HTERT RPE-1 (cell line): ENCODE measurements around the gene LRRC56.

Experiments used
- in situ Hi-C: fragments of 300-500 bp; cut with MboI; formaldehyde crosslinking; loops from 4 replicates; pipeline ENCODE4 v1.14.3; 2020; ENCODE audit warnings: low sequenced_read_pairs

Gene LRRC56

DNA sequence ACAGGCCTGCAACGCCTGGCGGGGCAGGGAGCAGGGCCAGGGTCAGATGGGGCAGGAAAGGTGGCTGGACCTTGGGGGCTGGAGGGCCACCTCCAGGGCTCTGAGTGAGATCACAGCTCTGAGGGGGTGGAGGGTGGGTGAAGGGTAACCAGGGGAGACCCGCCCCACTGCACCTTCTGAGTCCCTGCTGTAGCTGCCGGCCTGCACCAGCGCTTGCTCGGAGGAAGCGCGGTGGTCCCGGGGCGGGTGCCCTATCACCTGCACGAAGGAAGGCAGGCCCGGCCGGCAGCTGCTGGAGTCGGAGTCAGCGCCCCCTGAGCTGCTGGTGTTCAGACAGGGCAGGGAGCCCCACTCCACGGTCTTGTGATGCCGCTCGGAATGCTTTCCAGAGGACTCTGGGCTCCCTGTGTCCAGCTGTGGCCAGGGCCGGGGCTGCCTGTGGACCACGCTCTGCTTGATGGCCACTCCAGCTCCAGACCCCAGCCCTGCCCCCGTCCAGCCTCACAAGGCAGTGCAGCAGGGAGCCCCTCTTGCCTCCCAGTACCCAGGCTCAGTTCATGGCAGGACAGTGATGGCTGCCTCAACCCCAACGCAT, 19.4 kb downstream of the LRRC56 start:
- in situ Hi-C loops: no loop called here

DNA sequence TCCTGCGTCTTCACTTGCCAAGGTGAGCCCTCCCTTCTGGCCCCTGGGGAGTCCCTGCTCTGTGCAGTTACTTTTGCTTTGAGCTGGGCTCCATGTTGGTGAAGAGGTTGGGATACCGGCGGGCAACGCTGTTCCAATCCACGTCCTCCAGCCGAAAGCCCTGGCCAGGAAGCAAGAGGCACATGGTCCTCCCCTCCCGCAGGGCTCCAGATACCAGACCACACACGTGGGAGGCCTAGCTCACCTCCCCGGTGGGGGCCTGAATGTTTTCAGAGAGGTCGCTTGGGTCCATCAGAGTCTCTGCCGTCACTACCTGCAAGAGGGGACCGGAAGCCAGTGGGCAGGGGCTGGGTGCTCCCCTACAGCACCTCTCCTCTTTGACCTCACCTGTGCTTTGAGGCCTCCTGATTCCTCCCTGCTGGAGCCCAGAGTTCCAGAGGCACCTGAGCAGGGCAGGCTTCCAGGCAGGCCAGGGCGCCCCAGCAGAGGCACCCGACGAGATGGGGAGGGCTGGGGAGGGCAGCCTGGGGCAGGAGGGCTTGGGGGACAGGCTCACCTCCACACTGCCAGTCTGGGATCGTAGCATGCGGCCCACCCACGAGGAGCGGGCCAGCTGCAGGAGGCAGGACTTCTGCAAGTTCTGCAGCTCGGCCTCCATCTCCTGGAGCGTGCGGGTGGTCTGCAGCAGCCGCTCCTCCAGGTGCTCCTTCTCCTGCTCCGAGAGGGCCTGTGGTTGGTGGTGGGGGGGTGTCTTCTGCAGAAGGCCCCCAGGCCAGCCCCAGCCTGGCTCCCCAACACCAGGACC, 20.2 kb downstream of the LRRC56 start:
- in situ Hi-C loops: no loop called here

DNA sequence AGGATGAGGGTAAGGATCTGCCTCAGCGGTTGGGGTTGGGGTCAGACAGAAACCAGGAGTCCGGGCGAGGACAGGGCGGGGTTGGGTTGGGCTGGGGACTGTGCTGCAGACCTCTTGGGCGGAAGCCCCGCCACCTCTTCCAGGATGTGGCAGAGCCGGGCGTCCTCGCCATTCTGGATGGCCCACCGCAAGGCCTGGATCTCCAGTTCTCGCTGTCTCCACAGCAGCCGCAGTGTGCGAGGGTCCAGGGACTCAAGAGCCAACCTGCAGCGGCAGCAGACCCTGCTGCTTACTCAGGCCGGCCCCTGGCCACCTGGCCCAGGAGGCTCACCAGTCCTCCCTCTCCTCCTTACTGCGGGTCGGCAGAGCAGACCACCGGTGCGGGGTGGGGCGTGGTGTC, 21.2 kb downstream of the LRRC56 start:
- in situ Hi-C loops: no loop called here

DNA sequence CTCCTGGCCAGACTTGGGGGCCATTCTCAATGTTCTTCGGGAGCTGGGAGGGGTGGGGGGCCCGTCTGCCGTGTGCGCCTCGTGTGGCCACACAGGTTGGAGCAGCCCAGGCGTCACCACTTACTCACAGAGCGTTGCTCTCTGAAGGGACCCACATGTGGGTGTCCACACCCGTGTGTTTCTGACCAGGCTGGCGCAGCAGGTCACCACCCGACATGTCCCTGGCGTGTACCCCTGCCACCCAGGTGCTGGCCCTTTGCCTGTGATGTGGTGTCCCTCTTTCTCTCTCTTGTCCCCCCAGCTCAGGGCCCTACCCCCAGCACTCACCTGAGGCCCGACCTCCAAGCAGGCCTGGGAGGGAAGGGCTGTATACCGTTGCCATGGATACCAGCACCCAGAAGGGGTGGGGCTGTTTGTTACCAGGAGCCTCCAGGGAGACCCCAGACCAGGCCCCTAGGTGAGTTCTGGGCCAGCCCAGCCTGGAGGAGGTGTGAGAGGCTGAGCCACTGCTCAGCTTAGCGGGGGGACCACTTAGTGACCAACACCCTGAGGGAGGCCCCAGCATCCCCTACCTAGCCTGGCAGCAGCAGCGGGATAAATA, 21.8 kb downstream of the LRRC56 start:
- in situ Hi-C loops: no loop called here

DNA sequence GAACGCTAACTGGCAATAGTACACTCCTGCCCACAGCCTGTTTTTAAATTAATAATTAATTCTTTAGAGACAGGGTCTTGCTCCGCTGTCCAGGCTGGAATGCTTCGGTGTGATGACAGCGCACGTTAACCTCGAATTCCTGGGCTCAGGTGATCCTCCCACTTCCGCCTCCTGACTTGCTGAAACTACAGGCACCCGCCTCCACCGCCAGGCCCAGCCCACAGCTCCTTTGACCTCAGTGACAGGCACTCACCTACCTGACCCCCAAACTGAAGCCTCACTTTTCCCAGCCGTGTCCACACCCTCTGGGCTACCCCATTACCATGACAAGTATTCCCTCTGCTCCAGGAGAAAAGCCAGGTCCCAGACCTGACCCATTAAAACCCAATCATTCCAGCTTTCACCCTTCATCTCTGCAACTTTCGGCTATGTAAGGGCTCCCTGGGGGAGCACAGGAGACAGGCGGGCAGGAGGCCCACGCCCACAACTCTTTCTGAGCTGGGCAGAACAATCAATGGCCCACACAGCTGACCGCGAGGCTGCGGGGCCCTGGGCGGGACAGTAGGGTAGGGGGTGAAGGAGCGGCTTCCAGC, 22.5 kb downstream of the LRRC56 start:
- in situ Hi-C loops: no loop called here

DNA sequence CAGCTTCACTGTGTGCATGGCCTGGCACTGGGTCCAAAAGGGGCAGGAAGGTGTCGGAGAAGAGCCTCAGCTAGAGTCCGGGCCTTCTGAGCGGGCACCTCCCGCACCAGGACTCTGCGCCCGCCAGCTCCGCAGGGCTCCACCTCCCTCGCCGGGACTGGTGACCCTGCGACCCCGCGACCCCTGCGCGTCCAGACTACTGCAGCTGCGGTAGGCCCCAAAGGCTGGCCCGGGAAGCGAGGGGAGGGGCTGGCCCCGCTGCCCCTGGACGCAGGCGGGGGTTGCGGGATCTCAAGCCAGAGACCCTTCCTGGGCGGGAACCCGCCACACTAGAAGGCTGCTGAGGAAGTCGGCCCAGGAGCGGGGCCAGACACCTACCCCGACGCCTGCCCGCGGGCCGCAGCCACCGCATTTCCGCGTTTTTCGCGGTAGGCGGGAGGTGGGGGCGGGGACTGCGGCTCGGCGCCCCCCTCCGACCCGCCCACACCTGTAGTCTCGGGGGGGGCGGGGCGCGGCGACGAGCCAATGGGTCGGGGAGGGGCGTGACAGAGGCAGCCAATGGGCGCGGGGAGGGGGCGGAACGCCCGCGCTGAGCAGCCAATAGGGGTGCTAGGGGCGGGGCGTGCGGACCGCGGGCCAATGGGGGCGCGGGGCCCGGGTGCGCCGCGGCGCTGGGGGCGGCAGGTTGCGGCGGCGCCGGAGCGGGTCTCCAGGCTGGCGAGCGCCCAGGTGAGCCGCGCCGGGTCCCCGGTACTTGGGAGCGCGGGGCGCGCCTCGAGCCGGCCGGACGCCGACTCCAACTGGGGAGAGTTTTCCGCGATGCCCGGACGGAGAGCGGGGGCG, 23.2 kb downstream of the LRRC56 start, which contains the start of the genes LMNTD2 and RASSF7:
Gene LMNTD2 (minus strand): TSS at position 434 of the 843 bp plus-strand sequence. CDS start 22 bp downstream, at position 412.
Gene RASSF7 (plus strand): TSS at position 666 of the 843 bp plus-strand sequence. CDS start 799 bp downstream, outside the sequence.
- in situ Hi-C loops: no loop called here

DNA sequence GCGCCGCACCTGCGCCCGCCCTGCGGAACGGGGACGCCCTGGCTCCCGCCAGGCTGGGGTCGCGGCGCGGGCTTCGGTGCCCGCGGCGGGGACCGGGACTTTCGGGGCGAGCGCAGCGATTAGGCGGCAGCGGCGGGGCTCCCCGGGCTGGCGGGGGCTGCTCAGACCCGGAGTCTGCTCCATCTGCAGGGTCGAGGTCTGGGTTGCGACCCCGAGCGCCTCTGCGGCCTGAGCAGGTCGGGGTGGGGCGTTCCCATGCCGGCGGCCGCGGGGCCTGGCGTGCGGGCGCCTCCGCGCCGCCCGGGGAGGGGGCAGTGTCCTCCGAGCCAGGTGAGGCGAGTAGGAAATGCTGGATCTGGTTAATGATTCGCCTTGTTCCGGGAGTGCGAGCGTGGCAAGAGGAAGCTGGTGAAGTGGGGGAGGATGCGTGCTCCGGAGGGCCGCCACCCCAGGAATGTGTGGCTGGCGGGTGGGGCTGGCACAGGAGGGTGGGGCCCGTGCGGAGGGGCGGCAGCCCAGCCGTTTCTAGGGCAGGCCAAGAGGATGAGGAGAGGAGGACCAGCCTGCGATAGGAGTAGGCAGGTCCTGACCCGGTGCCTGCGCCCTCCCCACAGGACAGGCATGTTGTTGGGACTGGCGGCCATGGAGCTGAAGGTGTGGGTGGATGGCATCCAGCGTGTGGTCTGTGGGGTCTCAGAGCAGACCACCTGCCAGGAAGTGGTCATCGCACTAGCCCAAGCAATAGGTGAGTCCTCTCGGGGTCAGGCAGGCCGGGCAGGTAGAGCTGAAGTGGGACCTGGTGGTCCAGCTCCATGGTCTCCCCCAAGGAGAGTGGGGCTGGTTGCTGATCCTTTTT, 24.0 kb downstream of the LRRC56 start:
- in situ Hi-C loops: no loop called here

DNA sequence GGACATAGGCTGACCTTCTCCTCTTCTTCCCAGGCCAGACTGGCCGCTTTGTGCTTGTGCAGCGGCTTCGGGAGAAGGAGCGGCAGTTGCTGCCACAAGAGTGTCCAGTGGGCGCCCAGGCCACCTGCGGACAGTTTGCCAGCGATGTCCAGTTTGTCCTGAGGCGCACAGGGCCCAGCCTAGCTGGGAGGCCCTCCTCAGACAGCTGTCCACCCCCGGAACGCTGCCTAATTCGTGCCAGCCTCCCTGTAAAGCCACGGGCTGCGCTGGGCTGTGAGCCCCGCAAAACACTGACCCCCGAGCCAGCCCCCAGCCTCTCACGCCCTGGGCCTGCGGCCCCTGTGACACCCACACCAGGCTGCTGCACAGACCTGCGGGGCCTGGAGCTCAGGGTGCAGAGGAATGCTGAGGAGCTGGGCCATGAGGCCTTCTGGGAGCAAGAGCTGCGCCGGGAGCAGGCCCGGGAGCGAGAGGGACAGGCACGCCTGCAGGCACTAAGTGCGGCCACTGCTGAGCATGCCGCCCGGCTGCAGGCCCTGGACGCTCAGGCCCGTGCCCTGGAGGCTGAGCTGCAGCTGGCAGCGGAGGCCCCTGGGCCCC, 24.8 kb downstream of the LRRC56 start:
- in situ Hi-C loops: no loop called here

DNA sequence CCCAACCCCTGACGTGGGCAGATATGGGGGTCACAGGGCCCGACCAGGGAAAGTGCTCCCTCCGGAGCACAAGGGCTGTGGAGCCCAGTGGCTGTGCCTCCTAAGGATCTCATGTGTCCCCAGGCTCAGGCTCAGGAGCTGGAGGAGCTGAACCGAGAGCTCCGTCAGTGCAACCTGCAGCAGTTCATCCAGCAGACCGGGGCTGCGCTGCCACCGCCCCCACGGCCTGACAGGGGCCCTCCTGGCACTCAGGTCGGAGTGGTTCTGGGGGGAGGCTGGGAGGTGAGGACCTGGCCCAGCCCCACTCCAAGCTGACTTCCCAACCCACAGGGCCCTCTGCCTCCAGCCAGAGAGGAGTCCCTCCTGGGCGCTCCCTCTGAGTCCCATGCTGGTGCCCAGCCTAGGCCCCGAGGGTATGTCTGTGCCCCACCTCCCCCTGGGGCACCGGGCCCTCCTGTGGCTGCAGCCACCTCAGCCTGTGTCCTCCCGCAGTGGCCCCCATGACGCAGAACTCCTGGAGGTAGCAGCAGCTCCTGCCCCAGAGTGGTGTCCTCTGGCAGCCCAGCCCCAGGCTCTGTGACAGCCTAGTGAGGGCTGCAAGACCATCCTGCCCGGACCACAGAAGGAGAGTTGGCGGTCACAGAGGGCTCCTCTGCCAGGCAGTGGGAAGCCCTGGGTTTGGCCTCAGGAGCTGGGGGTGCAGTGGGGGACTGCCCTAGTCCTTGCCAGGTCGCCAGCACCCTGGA, 25.9 kb downstream of the LRRC56 start:
- in situ Hi-C loops: no loop called here

DNA sequence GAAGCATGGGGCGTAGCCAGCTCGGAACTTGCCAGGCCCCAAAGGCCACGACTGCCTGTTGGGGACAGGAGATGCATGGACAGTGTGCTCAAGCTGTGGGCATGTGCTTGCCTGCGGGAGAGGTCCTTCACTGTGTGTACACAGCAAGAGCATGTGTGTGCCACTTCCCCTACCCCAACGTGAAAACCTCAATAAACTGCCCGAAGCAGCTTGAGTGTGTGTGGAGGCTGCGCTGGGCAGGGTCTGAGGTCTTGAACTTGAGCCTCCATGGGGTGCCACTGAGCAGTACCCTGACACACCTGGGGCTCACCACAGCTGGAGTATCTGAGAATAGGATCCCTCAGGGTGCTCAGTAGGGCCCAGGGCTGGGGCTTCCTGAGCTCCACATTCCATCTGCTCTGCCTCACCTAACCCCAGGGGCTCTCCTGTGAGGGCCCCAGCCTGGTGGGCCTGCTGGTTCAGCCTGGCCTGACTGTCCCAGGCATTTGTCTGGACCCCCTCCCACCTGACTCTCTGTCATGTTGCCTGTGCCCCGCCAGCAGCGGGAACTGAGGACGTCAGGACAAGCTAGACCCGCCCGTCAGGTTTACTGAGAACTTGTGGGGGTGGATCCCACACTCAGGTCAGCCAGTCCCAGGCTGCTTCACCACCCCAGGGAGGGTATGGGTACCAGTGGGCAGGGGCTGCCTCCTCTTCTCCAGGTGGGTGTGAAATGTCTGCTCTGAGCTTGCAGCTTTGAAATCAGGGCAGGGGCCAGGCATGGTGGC, 26.7 kb downstream of the LRRC56 start:
- in situ Hi-C loops: no loop called here

DNA sequence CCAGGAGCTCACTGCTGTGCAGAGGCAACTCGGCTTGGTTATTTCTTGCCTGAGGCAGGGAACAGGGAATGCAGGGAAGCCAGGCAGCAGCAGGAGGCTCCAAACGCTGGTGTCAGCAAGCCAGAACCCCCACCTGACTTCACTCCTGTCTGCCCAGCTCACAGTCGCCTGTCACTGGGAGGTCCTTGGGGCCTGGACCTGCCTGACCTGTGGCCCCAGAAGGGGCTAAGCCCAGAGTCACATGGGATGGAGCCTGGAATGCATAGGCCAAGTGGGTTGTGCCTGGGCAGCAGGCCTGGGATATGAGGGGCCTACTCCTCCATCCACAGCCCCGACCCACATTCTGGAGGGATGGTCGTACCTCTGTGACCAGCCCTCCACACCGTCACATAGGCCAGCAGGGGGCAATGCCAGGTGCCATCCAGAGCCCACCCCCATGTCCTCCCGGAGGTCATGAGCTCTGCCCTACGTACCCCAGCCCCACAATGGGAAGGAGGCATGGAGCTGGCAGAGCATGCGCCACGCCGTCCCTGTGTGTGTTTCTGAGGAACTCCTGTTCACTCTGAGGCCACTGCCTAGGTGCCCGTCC, 28.7 kb downstream of the LRRC56 start:
- in situ Hi-C loops: no loop called here

DNA sequence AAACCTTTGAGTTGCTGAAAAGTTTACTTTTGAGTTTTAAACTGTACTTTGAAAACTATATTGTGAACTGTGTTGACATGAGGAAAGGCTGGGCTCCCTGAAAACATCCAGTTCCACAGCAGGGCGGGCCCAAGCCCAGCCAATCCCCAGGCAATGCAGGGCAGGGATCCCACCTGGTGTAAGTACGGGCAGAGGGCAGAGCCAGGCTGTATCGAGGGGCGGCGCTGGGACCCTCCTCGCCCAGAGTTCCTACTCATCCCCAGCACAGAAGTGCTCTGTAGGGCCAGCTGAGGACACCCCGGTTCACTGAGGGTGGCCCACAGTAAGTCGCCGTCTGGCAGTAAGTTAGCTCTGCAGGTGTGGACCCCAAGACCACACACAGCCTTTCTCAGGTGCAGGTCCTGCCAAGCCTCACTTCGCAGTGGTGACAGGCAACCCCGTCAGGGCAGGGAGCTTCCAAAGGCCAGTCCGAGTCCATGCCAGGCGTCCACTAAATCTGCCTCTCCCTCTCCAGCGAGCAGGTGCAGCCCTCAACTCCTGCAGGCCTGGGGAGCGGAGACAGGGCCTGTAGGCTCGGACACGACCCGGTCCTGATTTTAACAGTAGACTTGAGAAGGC, 29.8 kb downstream of the LRRC56 start:
- in situ Hi-C loops: no loop called here

DNA sequence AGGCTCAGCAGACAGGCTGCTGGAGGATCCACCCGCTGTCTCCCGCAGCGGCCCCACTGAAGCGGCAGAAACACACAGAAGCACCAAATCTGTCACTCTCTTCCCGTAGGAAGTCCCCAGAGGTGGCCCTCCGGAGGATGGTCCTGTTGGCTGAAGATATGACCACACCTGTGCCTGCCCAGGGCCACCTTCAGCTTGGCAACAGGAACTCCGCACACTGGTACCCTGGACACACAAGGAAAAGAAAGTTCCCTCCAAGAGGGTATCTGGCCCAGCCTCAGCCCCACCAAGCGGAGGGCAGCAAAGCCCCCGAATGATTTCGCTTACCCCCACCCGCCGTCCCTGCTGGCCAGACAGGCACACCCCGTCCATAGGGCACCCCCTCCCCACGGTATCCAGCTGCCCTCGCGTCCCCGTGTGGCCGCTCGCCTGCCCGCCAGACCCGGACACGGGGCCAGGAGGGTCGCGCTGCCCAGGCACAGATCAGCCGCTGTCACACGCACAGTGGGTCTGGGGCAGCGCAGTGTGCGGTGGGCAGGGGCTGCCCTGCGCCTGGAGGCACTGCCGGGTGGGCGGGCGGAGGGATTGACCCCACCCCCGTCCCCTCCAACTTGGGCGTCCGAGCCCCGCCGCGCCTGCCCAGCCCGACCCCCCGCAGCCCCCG, 30.4 kb downstream of the LRRC56 start:
- in situ Hi-C loops: no loop called here

DNA sequence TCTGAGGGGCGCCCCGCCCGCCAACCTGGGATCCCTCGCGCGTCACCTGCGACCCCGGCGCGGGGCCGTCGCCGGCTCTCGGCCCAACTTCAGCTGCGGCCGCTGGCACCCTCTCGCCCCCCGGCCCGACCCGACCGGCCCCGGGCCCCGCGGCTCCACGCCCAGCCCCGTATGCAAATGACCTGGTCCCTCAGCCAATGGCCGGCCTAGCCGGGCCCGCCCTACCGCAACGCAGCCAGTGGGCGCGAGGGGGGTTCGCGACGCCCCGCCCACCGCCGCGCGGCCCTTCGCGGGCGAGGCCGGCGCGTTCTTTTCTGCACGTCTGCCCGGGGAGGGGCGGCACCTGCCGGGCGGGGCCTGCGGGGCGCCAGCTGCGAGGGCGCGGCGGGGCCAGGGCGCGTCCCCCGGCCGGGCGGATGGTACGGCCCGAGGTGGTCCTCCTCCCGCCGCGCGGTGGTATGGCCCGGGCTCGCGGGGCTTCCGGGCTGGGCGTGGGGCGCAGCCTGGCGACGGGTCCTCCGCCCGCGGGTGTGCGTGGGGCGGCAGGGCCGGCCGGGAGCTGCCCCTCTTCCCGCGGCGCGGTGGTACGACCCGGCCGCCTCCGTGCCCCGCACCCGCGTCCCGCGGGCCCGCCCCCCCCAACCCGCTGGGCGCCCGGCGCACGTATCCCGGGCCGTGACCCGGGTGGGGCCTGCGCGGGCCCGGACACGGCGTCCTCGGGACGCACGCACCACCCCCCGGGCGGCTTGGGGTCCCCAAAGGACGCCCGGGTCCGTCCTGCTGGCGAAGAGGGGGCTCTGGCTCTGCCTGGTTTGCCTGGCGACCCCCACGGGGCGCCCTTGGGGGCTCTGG, 31.2 kb downstream of the LRRC56 start:
- in situ Hi-C loops: no loop called here

DNA sequence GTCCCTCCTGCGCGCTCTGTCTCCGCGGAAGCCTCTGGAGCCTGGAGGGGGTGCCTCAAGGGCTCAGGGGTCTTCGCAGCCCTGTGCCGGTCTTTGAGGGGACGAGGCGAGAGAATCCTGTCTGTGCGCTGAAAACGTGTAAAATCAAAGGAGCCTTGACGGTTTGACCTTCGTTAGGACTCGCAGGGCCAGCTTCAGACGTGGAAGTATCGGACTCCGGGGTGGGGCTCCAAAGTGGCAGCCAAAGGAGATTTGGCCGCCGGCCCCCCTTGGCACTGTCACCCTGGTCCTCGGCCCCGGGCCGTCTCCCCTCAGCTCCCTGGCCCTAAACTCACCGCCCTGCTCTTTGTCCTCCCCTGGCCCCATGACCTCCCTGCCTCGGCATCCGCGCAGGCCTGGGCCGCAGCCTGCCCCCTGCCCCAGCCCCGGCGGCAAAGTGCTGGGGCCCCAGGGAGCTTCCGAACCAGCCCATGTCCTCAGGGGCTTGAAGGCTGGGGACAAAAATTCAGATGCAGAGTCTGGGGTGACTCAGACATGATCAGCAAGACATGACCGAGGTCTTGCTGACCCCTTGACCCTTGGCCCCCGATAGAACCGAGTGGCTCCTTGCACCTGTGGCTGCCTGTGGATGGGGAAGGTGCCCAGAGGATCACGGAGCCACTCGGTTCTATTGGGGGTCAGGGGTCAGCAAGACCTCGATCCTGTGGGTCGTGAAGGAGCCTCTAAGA, 32.0 kb downstream of the LRRC56 start:
- in situ Hi-C loops: no loop called here
